H1 (cell line): ENCODE measurements around the gene NTPCR. TPM values are rescaled to one million over a fixed set of nuclear protein-coding genes. Genes with fewer than 3 reads are reported as not detected.

Experiments
- CTCF ChIA-PET: fragments of 300-600 bp; sonication (Branson Sonifier 250); formaldehyde crosslinking; loops from one replicate; lab custom pipeline; 2021; ENCODE audit not compliant: partially characterized antibody; lab: Charles Lee
- POLR2A ChIA-PET: fragments of 300-600 bp; sonication (Branson Sonifier 250); formaldehyde crosslinking; loops from one replicate; lab custom pipeline; 2021; ENCODE audit warnings: inconsistent platforms; ENCODE audit not compliant: partially characterized antibody; lab: Charles Lee
- DNase-seq, 2 experiments: peaks; one replicate each; pipeline versions ENCODE4 v3.0.0 to v3.0.0-alpha.2; 2010 to 2022; ENCODE audit warnings: low spot score in 2 of 2, low read depth in 1 of 2, mixed read lengths in 1 of 2
- FAIRE-seq: peaks from 2 replicates; lab custom pipeline; 2011; peaks lifted over from hg19 to GRCh38; lab: Jason Lieb, UNC
- H2AFZ ChIP-seq: 2 replicates; pipeline ENCODE4 v1.8.1; 2012; ENCODE audit warnings: low read length, inconsistent platforms
- H2AK5ac ChIP-seq: 2 replicates; pipeline ENCODE4 v1.6.1; 2013; ENCODE audit warnings: low read depth, low read length
- H2BK120ac ChIP-seq: replicated peaks from 2 replicates; pipeline ENCODE3; 2013; ENCODE audit warnings: low read depth, low read length, inconsistent platforms
- H2BK12ac ChIP-seq: 2 replicates; pipeline ENCODE4 v1.6.1; 2013; ENCODE audit warnings: low read depth, low read length
- H2BK15ac ChIP-seq: 2 replicates; pipeline ENCODE4 v1.6.1; 2013; ENCODE audit warnings: low read length
- H2BK20ac ChIP-seq: 2 replicates; pipeline ENCODE4 v1.6.1; 2013; ENCODE audit warnings: low read length
- H2BK5ac ChIP-seq: 2 replicates; pipeline ENCODE4 v1.6.1; 2013; ENCODE audit warnings: low read depth, low read length
- H3K14ac ChIP-seq: 2 replicates; pipeline ENCODE4 v1.6.1; 2013; ENCODE audit warnings: inconsistent platforms; ENCODE audit not compliant: insufficient read length
- H3K18ac ChIP-seq: 2 replicates; pipeline ENCODE4 v1.6.1; 2013; ENCODE audit warnings: low read length; ENCODE audit errors: extremely low read depth
- H3K23ac ChIP-seq: 2 replicates; pipeline ENCODE4 v1.6.1; 2013; ENCODE audit warnings: inconsistent platforms; ENCODE audit not compliant: insufficient read length
- H3K23me2 ChIP-seq: 2 replicates; pipeline ENCODE4 v1.6.1; 2013; ENCODE audit warnings: low read depth, low read length
- H3K27ac ChIP-seq: 2 replicates; pipeline ENCODE4 v1.6.1; 2011; ENCODE audit warnings: low read depth, low read length, inconsistent platforms
- H3K27me3 ChIP-seq, 4 experiments: replicated peaks in 1 of 4; 1 replicate in 1 of 4; 2 replicates in 3 of 4; pipeline versions ENCODE4 v1.6.1 to v1.8.1; 2011 to 2013; ENCODE audit warnings: low read length in 3 of 4, mild to moderate bottlenecking in 3 of 4, inconsistent platforms in 2 of 4, mixed read lengths in 2 of 4, moderate library complexity in 1 of 4; ENCODE audit not compliant: control insufficient read depth in 3 of 4, insufficient read depth in 3 of 4; ENCODE audit errors: extremely low read depth in 1 of 4
- H3K36me3 ChIP-seq, 4 experiments: 2 replicates each; pipeline versions ENCODE4 v1.6.1 to v1.8.1; 2011 to 2013; ENCODE audit warnings: mild to moderate bottlenecking in 4 of 4, low read length in 3 of 4, moderate library complexity in 2 of 4, control low read depth in 1 of 4, inconsistent platforms in 1 of 4; ENCODE audit not compliant: insufficient read depth in 4 of 4, control insufficient read depth in 2 of 4
- H3K4ac ChIP-seq: replicated peaks from 2 replicates; pipeline ENCODE3; 2013; ENCODE audit warnings: low read length, low read depth, mixed read lengths, inconsistent platforms; ENCODE audit not compliant: insufficient read length
- H3K4me1 ChIP-seq, 4 experiments: replicated peaks in 1 of 4; 1 replicate in 1 of 4; 2 replicates in 3 of 4; pipeline versions ENCODE4 v1.6.1 to v1.8.1; 2011 to 2013; ENCODE audit warnings: low read length in 3 of 4, inconsistent platforms in 2 of 4, mixed read lengths in 1 of 4; ENCODE audit not compliant: insufficient read depth in 4 of 4, control insufficient read depth in 3 of 4
- H3K4me2 ChIP-seq, 2 experiments: 2 replicates each; pipeline versions ENCODE4 v1.6.1 to v1.8.1; 2011 to 2013; ENCODE audit warnings: low read depth in 2 of 2, low read length in 2 of 2, control low read depth in 1 of 2, inconsistent platforms in 1 of 2, mild to moderate bottlenecking in 1 of 2; ENCODE audit not compliant: insufficient read depth in 1 of 2
- H3K4me3 ChIP-seq, 4 experiments: fragments of 200-600, 300-600 bp in 1 of 4; sonication (generic), shearing (Covaris generic), sonication (Bioruptor Twin) in 1 of 4; 2 replicates each; pipeline versions ENCODE4 v1.5.1 to v1.8.1; 2011 to 2016; ENCODE audit warnings: low read length in 4 of 4, low read depth in 3 of 4, control low read depth in 2 of 4, inconsistent platforms in 2 of 4, mild to moderate bottlenecking in 2 of 4, mixed read lengths in 1 of 4, moderate library complexity in 1 of 4; ENCODE audit not compliant: insufficient read depth in 2 of 4; ENCODE audit errors: extremely low read depth in 1 of 4
- H3K56ac ChIP-seq: replicated peaks from 2 replicates; pipeline ENCODE3; 2013; ENCODE audit warnings: low read depth, mild to moderate bottlenecking, mixed read lengths, low read length, inconsistent platforms; ENCODE audit not compliant: insufficient read length
- H3K79me1 ChIP-seq: 2 replicates; pipeline ENCODE4 v1.6.1; 2013; ENCODE audit warnings: low read depth, low read length, control low read depth
- H3K79me2 ChIP-seq, 2 experiments: 2 replicates each; pipeline versions ENCODE4 v1.6.1 to v1.8.1; 2012 to 2013; ENCODE audit warnings: low read length in 2 of 2, mild to moderate bottlenecking in 2 of 2, inconsistent platforms in 1 of 2; ENCODE audit not compliant: insufficient read depth in 2 of 2, control insufficient read depth in 1 of 2
- H3K9ac ChIP-seq, 4 experiments: replicated peaks in 1 of 4; 1 replicate in 1 of 4; 2 replicates in 3 of 4; pipeline versions ENCODE4 v1.6.1 to v1.8.1; 2011 to 2013; ENCODE audit warnings: low read depth in 3 of 4, low read length in 3 of 4, control low read depth in 2 of 4, mild to moderate bottlenecking in 2 of 4, moderate library complexity in 2 of 4, inconsistent platforms in 1 of 4; ENCODE audit errors: extremely low read depth in 1 of 4
- H3K9me3 ChIP-seq, 2 experiments: 2 replicates each; pipeline versions ENCODE4 v1.6.1 to v1.8.1; 2012 to 2013; ENCODE audit warnings: mild to moderate bottlenecking in 2 of 2, moderate library complexity in 2 of 2, control low read depth in 1 of 2, inconsistent platforms in 1 of 2, low read depth in 1 of 2, low read length in 1 of 2, mixed read lengths in 1 of 2; ENCODE audit not compliant: insufficient read depth in 2 of 2
- H4K20me1 ChIP-seq, 2 experiments: replicated peaks in 1 of 2; 2 replicates each; pipeline versions ENCODE3 to v1.8.1; 2011 to 2013; ENCODE audit warnings: inconsistent platforms in 2 of 2, low read length in 2 of 2, mild to moderate bottlenecking in 1 of 2; ENCODE audit not compliant: insufficient read depth in 2 of 2, control insufficient read depth in 1 of 2
- H4K5ac ChIP-seq: 2 replicates; pipeline ENCODE4 v1.6.1; 2013; ENCODE audit warnings: low read length, low read depth, mixed read lengths, inconsistent platforms; ENCODE audit not compliant: insufficient read length
- H4K8ac ChIP-seq: 2 replicates; pipeline ENCODE4 v1.8.0; 2013; ENCODE audit warnings: mild to moderate bottlenecking, moderate library complexity, low read length, inconsistent platforms; ENCODE audit not compliant: insufficient read depth; ENCODE audit errors: extremely low read depth
- H4K91ac ChIP-seq: replicated peaks from 2 replicates; pipeline ENCODE3; 2013; ENCODE audit warnings: low read length, mixed read lengths, inconsistent platforms; ENCODE audit not compliant: insufficient read length
- BACH1 ChIP-seq: IDR thresholded peaks from 2 replicates; pipeline ENCODE4 v1.6.1; 2012; ENCODE audit warnings: low read length, improper control_type of control experiment
- BRCA1 ChIP-seq: IDR thresholded peaks from 2 replicates; pipeline ENCODE4 v1.6.1; 2012; ENCODE audit warnings: low read depth, low read length, improper control_type of control experiment
- CREB1 ChIP-seq: IDR thresholded peaks from 2 replicates; pipeline ENCODE4 v1.6.1; 2012; ENCODE audit warnings: inconsistent platforms
- CTBP2 ChIP-seq: IDR thresholded peaks from 2 replicates; pipeline ENCODE4 v1.7.0; 2011; ENCODE audit warnings: borderline replicate concordance, mild to moderate bottlenecking, moderate library complexity, mixed read lengths, low read length; ENCODE audit not compliant: insufficient read depth, insufficient read length
- EP300 ChIP-seq, 2 experiments: IDR thresholded peaks; 1 replicate in 1 of 2; 2 replicates in 1 of 2; pipeline ENCODE4 v1.6.1; 2011 to 2012; ENCODE audit warnings: low read depth in 2 of 2, low read length in 2 of 2, mild to moderate bottlenecking in 2 of 2, borderline replicate concordance in 1 of 2, inconsistent platforms in 1 of 2, moderate library complexity in 1 of 2
- GABPA ChIP-seq: IDR thresholded peaks from 2 replicates; pipeline ENCODE4 v1.6.1; 2011; ENCODE audit warnings: mild to moderate bottlenecking, low read length, moderate library complexity, borderline replicate concordance; ENCODE audit not compliant: insufficient read depth
- HDAC6 ChIP-seq: IDR thresholded peaks from one replicate; pipeline ENCODE4 v1.7.1; 2012; ENCODE audit warnings: low read depth, mild to moderate bottlenecking, inconsistent platforms, low read length, moderate library complexity
- JUN ChIP-seq: IDR thresholded peaks from 2 replicates; pipeline ENCODE4 v1.6.1; 2011; ENCODE audit warnings: low read depth, mild to moderate bottlenecking, improper control_type of control experiment, low read length
- POU5F1 ChIP-seq: IDR thresholded peaks from 2 replicates; pipeline ENCODE4 v1.6.1; 2011; ENCODE audit warnings: low read depth, mild to moderate bottlenecking, low read length, moderate library complexity
- SAP30 ChIP-seq: fragments of 300-600 bp; sonication (generic); IDR thresholded peaks from 2 replicates; pipeline ENCODE4 v1.7.1; 2012; ENCODE audit warnings: low read length, moderate library complexity, mild to moderate bottlenecking, inconsistent platforms; ENCODE audit not compliant: insufficient read depth, insufficient replicate concordance
- SIX5 ChIP-seq: IDR thresholded peaks from 2 replicates; pipeline ENCODE4 v1.6.1; 2011; ENCODE audit warnings: mild to moderate bottlenecking, low read depth, low read length
- SP4 ChIP-seq: IDR thresholded peaks from 2 replicates; pipeline ENCODE4 v1.6.1; 2012; ENCODE audit warnings: low read length, inconsistent platforms
- TBP ChIP-seq: IDR thresholded peaks from 2 replicates; pipeline ENCODE4 v1.6.1; 2011; ENCODE audit warnings: low read depth, low read length, improper control_type of control experiment
- ZNF274 ChIP-seq: IDR thresholded peaks from 2 replicates; pipeline ENCODE4 v1.7.0; 2012; ENCODE audit warnings: low read length, borderline replicate concordance; ENCODE audit errors: extremely low read depth
- WGBS, 2 experiments: shearing (Covaris generic) in 1 of 2; methylation state at CpG; one replicate each; pipeline versions ENCODE4 v1.1.6 to v1.1.7; 2013 to 2015; ENCODE audit warnings: low lambda C conversion rate in 2 of 2, mixed read lengths in 2 of 2, inconsistent platforms in 1 of 2, low coverage in 1 of 2, missing lambda C conversion rate in 1 of 2; ENCODE audit not compliant: insufficient replicate concordance in 2 of 2, insufficient coverage in 1 of 2, insufficient read length in 1 of 2; ENCODE audit errors: extremely low coverage in 1 of 2, missing lambda C conversion rate in 1 of 2; 5-methylcytosine and 5-hydroxymethylcytosine counted together
- polyA plus RNA-seq, 7 experiments: library from polyadenylated mRNA; depleted of rRNA in 3 of 7; stranded (reverse) in 5 of 7; unstranded in 2 of 7; fragments of >200 nt in 5 of 7; fragments of 200-250 nt in 2 of 7; gene quantifications; 1 replicate in 5 of 7; 2 replicates in 1 of 7; 4 replicates in 1 of 7; pipeline versions ENCODE4 v1.2.1 to v1.2.3, GENCODE V29; 2011 to 2013; ENCODE audit warnings: missing spikeins in 2 of 7, mixed read lengths in 2 of 7
- total RNA-seq: library from RNA; stranded (reverse); fragmentation: NEBNext Ultra II Directional; extraction: Animal tissue kit (Norgen Biotek cat#: 25700); gene quantifications from 2 replicates; pipeline ENCODE4 v1.2.1, GENCODE V29; 2021
- TF ChIP-seq, protein P1 (sequence below): IDR thresholded peaks from 2 replicates; pipeline ENCODE4 v1.6.1; 2012; ENCODE audit warnings: inconsistent platforms

NTPCR gene
- total and polyA plus RNA-seq, 2 of the 8 experiments (the other 6 are each of a cell fraction or from before 2014, with no cell fraction given): 22.6 to 73.1 TPM

DNA sequence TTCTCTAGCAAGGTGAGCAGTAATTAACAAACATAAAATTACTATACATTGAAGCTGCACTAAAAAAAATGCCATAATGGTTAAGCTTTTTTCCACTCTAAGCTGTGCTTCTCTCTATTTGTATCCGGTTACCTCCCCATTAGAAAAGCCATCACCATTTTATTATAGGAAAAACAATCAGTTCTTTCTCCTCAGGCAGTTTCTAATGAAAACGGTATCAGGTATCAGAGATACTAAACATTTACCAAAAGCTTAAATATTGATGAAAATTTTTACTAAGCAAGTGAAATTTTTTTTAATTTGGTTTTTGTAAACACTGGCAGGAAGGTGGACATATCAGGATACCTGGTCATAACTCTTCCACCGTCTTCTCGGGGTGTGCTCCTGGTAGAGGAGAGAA lies 14.2 kb downstream of the NTPCR start:
- Histone ChIP-seq H4K20me1 (peaks cover 10 to 11% of the 10 kb centered on the region in 2 experiments), H2BK120ac (no peak overlapping the region), H3K9me3 (no peaks in the 10 kb centered on the region), H3K79me1 (peaks cover 3% of the 10 kb centered on the region), H3K79me2 (peaks cover 0 to 41% of the 10 kb centered on the region in 2 experiments; a peak in 2 of 4 replicates), H3K4me1 (no peaks in the 10 kb centered on the region), H3K23ac (no peak overlapping the region), H3K18ac (no peak overlapping the region), H3K14ac (no peak overlapping the region), H3K27me3 (no peaks in the 10 kb centered on the region), H2BK12ac (no peak overlapping the region), H3K4me3 (no peak overlapping the region), H2AK5ac (no peak overlapping the region), H3K23me2 (no peaks in the 10 kb centered on the region), H3K4me2 (no peak overlapping the region), H3K27ac (no peak overlapping the region), H3K4ac (no peak overlapping the region), H4K91ac (no peak overlapping the region), H4K5ac (no peak overlapping the region), H2BK15ac (no peak overlapping the region), H3K36me3 (peaks cover 0 to 26% (median 4%) of the 10 kb centered on the region in 4 experiments; a peak in 3 of 8 replicates), H4K8ac (no peak overlapping the region), H2AFZ (no peak overlapping the region), H2BK5ac (no peak overlapping the region), H3K9ac (no peak overlapping the region), H2BK20ac (no peak overlapping the region), H3K56ac (no peak overlapping the region)
- ChIA-PET POLR2A (no interaction called here), CTCF (interaction anchor here (1.3 to 1.6 kb wide), 2 partner anchors 12 to 16 kb away, joined by 3 to 5 read pairs; no protein-coding TSS in a partner anchor)
- 96% methylated on average over 4 of the region's 4 CpGs; no CpG with 5 or more reads in 1 of the 2 experiments for WGBS, 2 experiments
- DNase-seq: no peak
- FAIRE-seq: no peak
- TF ChIP-seq SIX5 (no peak), CREB1 (no peak), ZNF274 (no peak), SAP30 (no peak), GABPA (no peak), JUN (no peak), HDAC6 (no peak), BRCA1 (no peak), TBP (no peak), EP300 (IDR thresholded peaks at IDR 0.05; ENCODE audit: borderline replicate concordance in 1 of 2, low read depth in 2 of 2, low read length in 2 of 2) (no peak), CTBP2 (no peak), SP4 (no peak), POU5F1 (no peak), BACH1 (no peak)
- TF ChIP-seq, protein P1, sequence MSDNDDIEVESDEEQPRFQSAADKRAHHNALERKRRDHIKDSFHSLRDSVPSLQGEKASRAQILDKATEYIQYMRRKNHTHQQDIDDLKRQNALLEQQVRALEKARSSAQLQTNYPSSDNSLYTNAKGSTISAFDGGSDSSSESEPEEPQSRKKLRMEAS: no peak
